ENCODE measurements around the gene F2R. TPM values are rescaled to one million over a fixed set of nuclear protein-coding genes. Genes with fewer than 3 reads are reported as not detected.

F2R gene
- total RNA-seq, 1 experiment from 2014 or later = 3.6 TPM

DNA sequence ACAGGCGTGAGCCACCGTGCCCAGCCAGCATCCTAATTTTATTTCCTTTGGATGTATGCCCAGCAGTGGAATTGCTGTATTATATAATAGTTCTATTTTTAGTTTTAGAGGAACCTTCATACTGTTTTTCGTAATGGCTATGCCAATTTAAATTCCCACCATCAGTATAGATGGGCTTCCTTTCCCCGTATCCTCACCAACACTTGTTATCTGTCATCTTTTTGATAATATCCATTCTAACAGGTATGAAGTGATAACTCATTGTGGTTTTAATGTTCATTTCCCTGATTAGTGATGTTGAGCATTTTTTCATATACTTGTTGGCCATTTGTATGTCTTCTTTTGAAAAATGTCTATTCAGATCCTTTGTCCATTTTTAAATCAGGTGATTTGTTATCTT lies 13.0 kb downstream of the F2R start:
- Histone ChIP-seq H3K27ac (no peak overlapping the region), H3K4me3 (no peak overlapping the region), H2AFZ (no peak overlapping the region), H3K9me2 (ENCODE audit: insufficient read depth) (no peaks in the 10 kb centered on the region), H3K4me1 (replicated peaks; ENCODE audit: insufficient read depth) (no peaks in the 10 kb centered on the region), H3K9me3 (ENCODE audit: insufficient read depth, low read depth) (peaks cover 18% of the 10 kb centered on the region), H4K20me1 (ENCODE audit: insufficient read depth) (no peaks in the 10 kb centered on the region), H3K36me3 (ENCODE audit: low read depth) (no peaks in the 10 kb centered on the region), H3K4me2 (no peak overlapping the region), H3K79me2 (ENCODE audit: low read depth) (no peaks in the 10 kb centered on the region), H3K27me3 (ENCODE audit: insufficient read depth, low read depth) (no peaks in the 10 kb centered on the region), H3F3A (ENCODE audit: insufficient read depth, low read depth) (no peaks in the 10 kb centered on the region)
- TF ChIP-seq, protein P1, sequence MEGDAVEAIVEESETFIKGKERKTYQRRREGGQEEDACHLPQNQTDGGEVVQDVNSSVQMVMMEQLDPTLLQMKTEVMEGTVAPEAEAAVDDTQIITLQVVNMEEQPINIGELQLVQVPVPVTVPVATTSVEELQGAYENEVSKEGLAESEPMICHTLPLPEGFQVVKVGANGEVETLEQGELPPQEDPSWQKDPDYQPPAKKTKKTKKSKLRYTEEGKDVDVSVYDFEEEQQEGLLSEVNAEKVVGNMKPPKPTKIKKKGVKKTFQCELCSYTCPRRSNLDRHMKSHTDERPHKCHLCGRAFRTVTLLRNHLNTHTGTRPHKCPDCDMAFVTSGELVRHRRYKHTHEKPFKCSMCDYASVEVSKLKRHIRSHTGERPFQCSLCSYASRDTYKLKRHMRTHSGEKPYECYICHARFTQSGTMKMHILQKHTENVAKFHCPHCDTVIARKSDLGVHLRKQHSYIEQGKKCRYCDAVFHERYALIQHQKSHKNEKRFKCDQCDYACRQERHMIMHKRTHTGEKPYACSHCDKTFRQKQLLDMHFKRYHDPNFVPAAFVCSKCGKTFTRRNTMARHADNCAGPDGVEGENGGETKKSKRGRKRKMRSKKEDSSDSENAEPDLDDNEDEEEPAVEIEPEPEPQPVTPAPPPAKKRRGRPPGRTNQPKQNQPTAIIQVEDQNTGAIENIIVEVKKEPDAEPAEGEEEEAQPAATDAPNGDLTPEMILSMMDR (conservative IDR thresholded peaks at IDR 0.05) = no peak
- TF ChIP-seq EZH2 (IDR thresholded peaks at IDR 0.05; ENCODE audit: low read depth) = no peak
- no peak for DNase-seq
- no TSS peak for BruUV-seq (replicated peaks)
- ChIA-PET POLR2A (ENCODE audit: unreplicated experiment) (no interaction called here), CTCF (no interaction called here)
- intact Hi-C loops (cut with micrococcal nuclease; ENCODE audit: unreplicated experiment) = no loop called here

DNA sequence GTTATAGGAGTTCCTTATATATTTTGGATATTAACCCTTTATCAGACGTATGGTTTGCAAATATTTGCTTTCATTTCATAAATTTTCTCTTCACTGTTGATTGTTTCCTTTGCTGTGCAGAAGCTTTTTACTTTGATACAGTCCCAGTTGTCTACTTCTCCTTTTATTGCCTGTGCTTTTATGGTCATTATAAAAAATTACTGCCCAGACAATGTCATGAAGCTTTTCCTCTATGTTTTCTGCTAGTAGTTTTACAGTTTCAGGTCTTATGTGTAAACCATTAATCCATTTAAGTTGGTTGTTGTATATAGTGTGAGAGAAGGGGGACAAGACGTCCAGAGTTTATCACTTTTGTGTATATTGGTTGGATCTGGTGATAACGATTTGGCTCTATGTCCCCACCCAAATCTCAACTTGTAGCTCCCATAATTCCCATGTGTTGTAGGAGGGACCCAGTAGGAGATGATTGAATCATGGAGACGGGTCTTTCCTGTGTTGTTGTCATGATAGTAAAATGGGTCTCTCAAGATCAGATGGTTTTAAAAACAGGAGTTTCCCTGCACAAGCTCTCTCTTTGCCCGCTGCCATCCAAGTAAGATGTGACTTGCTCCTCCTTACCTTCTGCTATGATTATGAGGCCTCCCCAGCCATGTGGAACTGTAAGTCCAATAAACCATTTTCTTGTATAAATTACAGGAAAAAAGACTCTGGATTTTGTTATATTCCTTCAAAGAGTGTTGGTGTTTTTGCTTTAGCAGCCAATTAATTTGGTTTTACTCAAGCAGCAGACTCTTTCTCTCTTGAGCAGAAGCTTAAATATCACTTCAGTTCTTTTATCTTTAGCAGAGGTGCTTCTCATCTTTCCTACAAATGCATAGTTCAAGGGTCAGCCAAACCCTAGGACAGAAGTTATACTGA lies 13.7 kb downstream of the F2R start:
- H4K20me1 ChIP-seq (ENCODE audit: insufficient read depth) = no peaks in the 10 kb centered on the region
- no peaks in the 10 kb centered on the region for H3F3A ChIP-seq (ENCODE audit: insufficient read depth, low read depth)
- no peaks in the 10 kb centered on the region for H3K9me2 ChIP-seq (ENCODE audit: insufficient read depth)
- H2AFZ ChIP-seq = no peak overlapping the region
- no peak for TF ChIP-seq EZH2 (IDR thresholded peaks at IDR 0.05; ENCODE audit: low read depth)
- ChIA-PET POLR2A (ENCODE audit: unreplicated experiment) (no interaction called here), CTCF (no interaction called here)
- no peak overlapping the region for H3K4me2 ChIP-seq
- H3K27ac ChIP-seq = no peak overlapping the region
- no TSS peak for BruUV-seq (replicated peaks)
- intact Hi-C loops (cut with micrococcal nuclease; ENCODE audit: unreplicated experiment) = no loop called here
- H3K79me2 ChIP-seq (ENCODE audit: low read depth) = no peaks in the 10 kb centered on the region
- H3K36me3 ChIP-seq (ENCODE audit: low read depth) = no peaks in the 10 kb centered on the region
- H3K4me3 ChIP-seq = no peak overlapping the region
- no peaks in the 10 kb centered on the region for H3K4me1 ChIP-seq (replicated peaks; ENCODE audit: insufficient read depth)
- no peak for DNase-seq
- peaks cover 18% of the 10 kb centered on the region for H3K9me3 ChIP-seq (ENCODE audit: insufficient read depth, low read depth)
- no peaks in the 10 kb centered on the region for H3K27me3 ChIP-seq (ENCODE audit: insufficient read depth, low read depth)

DNA sequence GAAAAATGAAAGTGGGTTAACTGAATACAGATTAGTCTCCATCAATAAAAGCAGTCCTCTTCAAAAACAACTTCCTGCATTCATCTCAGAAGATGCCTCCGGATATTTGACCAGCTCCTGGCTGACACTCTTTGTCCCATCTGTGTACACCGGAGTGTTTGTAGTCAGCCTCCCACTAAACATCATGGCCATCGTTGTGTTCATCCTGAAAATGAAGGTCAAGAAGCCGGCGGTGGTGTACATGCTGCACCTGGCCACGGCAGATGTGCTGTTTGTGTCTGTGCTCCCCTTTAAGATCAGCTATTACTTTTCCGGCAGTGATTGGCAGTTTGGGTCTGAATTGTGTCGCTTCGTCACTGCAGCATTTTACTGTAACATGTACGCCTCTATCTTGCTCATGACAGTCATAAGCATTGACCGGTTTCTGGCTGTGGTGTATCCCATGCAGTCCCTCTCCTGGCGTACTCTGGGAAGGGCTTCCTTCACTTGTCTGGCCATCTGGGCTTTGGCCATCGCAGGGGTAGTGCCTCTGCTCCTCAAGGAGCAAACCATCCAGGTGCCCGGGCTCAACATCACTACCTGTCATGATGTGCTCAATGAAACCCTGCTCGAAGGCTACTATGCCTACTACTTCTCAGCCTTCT lies 16.6 kb downstream of the F2R start:
- DNase-seq = no peak
- Histone ChIP-seq H4K20me1 (ENCODE audit: insufficient read depth) (no peaks in the 10 kb centered on the region), H3K4me2 (no peak overlapping the region), H3F3A (ENCODE audit: insufficient read depth, low read depth) (no peaks in the 10 kb centered on the region), H3K36me3 (ENCODE audit: low read depth) (no peaks in the 10 kb centered on the region), H3K27me3 (ENCODE audit: insufficient read depth, low read depth) (no peaks in the 10 kb centered on the region), H3K4me3 (no peak overlapping the region), H2AFZ (no peak overlapping the region), H3K27ac (no peak overlapping the region), H3K9me3 (ENCODE audit: insufficient read depth, low read depth) (peaks cover 18% of the 10 kb centered on the region), H3K9me2 (ENCODE audit: insufficient read depth) (no peaks in the 10 kb centered on the region), H3K4me1 (replicated peaks; ENCODE audit: insufficient read depth) (no peaks in the 10 kb centered on the region), H3K79me2 (ENCODE audit: low read depth) (no peaks in the 10 kb centered on the region)
- intact Hi-C loops (cut with micrococcal nuclease; ENCODE audit: unreplicated experiment) = no loop called here
- no TSS peak for BruUV-seq (replicated peaks)
- CTCF ChIA-PET = no interaction called here
- TF ChIP-seq, protein P1 (conservative IDR thresholded peaks at IDR 0.05) = no peak
- no peak for TF ChIP-seq EZH2 (IDR thresholded peaks at IDR 0.05; ENCODE audit: low read depth)
- POLR2A ChIA-PET (ENCODE audit: unreplicated experiment) = no interaction called here

Measured in PC-9 (cell line).